Activated naive CD8-positive, alpha-beta T cell treated with anti-CD3 and anti-CD28 coated beads, Interleukin-2, amount 50 U/mL, for 16 hours (primary cell): ENCODE data around the gene EYA4.

Experiments used
- DNase-seq: peaks from one replicate; pipeline ENCODE4 v3.0.0-alpha.2; 2020; ENCODE audit warnings: low read depth, low spot score

Gene EYA4

DNA sequence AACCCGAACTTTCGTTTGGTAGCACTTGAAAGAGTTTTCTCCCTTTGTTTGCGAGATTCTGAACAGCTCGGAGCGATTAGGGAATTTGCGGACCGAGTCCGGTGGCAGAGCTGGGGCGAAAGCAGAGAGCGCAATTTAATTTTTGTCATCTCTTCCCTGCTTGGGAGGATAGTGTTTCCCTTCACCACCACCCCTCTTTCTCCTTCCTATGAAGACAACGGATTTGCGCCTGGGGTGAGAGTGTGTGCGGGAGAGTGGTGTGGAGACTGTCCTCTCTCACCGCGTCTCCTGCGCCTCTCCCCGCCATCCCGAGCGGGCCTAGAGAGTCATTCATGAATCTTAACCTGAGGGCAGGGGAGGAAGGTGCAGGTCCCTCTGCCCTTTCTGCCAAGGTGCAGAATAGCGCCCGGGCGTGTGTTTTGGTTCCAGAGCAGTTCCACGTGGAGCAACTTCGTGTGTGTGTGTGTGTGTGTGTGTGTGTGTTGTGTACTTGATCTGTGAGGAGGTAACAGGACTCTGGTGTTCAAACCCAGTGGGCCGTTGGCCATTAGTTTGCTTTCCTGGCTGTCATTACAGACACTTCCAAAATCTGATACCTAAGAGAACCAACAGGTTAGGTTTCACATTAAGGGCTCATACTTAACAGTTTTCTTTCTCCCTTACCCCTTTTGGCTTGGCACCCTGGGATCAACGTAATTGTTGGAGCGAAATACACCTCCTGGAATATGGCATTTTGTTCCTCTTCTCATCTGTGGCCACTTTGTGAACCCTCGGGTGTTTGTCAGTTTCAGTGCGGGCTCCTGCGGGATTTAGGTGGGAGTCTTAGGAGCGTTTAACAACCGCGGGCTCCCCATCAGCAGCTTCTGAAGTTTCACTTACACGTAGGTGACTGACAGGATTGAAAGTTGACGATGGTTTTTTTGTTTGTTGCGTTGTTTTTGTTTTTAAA lies 1.8 kb downstream of the EYA4 start:
- no peak for DNase-seq

DNA sequence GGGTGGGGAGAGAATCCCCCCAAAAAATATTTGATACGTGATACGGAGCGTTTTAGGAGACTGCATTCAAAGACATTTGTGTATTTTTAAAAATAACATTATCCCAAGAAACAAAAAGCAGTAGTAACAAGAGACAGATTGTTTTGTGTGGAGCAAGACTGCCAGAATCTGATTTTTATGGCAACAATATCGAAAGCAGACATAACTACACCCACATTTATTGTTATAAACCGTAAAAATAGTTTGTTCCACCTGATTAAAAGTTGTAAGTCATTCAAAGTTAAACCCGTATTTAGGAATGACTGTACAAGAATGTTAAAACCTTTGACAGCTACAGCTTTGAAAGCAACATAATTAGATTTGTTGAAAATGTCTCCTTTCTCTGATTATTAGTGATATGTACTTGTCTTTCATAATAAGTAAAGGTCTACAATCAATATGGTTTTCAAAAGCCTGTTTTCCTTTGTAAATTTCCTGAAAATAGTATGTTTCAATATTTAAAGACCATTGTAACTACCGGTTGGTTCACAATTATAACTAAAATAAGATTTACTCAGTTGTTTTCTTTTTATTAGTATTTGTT lies 2.7 kb downstream of the EYA4 start:
- no peak for DNase-seq

DNA sequence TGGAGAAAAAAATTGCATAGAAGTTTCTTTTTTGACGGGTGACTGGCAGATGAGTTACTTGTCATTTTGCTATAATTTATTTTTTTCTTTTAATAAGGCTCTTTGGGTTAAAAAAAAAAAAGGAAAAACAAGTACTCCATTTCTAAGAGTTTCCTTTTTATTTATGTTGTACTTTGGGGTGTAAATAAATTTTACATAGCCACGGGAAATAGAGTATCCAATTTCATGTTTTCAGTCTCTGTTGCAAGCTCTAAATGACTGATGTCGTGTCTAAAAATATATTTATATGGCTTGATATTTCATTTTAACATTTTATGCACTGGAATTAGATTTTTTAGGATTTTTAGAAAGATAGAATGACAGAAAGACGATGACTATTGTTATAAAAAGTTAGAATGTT lies 3.4 kb downstream of the EYA4 start:
- DNase-seq, result no peak

DNA sequence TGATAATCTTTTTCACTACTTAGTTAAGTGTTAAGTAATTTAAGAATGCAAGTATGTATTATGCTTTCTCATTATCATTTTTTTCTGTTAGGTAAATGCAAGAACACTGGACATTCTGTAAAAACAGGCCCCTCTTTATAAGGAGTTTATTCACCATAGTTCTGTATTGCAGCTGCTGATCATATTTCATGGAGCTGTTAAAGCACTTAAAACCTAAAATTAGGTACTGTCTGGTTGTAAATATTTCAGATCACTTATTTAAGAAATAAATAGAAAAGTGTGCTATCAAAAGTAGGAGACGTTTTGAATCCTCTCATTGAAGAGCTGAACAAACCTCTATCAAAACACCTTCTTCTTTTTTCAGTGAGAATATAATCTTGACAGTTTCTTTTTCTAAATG lies 3.9 kb downstream of the EYA4 start:
- no peak for DNase-seq

DNA sequence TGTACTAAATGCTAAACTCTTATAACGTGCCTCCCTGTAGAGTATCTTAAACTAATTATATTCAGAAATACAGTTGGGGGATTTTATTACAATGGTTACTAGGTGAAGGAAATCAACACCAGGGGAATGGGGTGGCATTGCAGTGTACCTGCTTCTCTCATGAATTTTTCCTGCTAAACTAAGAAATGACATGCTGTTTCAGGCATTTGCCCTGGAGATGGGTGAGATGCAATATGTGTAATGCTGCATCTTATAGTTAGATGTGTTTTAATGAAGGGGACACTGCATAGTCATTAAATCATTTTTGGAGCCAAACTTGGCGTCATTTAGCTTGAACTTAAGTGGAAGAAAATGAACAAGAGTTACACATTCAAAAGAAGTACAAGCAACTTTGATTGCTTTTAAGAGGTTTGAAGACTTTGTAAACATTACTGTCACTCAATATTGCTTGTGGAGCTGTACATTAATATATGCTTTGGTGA lies 4.3 kb downstream of the EYA4 start:
- no peak for DNase-seq

DNA sequence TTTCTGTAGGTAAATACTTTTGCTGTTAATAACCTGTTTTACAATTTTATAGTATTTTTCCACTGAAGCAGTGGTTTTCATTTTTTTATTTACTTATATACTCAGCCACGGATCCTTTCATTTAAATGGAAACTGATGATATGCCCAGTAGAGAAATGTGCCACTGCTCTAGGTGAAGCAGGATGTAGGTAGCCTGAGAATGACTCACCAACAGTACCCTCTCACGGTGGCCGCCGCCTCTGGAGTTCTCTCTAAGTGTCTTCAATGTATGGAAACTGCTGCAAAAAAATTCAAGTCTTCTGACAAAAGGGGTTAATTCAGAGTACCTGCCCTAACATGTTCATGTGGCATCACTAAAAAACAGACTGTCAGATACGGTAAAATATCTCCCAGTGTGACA lies 6.4 kb downstream of the EYA4 start:
- no peak for DNase-seq

DNA sequence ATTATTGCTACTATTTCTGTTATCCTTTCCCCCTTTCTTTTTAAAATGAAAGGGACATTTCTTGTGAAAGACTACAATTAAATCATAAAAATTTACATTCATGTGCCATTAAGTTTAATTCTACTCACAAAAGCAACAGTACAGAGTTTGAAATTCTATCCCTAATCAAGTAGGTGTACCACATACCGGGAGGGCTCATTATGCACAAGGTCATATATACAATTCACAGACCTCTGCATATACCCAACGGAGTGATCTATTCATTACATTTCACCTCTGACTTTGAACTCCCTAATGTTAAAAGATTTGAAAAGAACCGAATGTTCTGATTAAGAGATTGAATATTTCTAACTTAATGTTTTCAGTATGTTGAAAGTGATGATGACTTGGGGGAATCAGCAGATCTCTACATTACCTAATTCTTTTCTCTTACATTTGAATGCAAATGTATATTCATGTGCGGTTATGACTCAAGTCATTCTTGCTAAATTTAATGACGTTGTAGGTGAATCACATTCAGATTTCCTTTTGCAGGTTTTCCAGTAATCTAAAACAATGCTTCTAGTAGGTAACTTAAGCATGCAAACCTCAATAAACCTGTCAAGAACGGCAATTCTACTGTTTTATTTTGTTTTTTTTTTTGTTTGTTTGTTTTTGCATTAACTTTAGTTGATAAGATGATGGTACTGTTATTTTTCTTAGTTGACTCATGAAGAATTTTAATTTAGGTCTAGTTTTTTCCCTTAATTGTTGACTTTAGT lies 7.3 kb downstream of the EYA4 start:
- no peak for DNase-seq

DNA sequence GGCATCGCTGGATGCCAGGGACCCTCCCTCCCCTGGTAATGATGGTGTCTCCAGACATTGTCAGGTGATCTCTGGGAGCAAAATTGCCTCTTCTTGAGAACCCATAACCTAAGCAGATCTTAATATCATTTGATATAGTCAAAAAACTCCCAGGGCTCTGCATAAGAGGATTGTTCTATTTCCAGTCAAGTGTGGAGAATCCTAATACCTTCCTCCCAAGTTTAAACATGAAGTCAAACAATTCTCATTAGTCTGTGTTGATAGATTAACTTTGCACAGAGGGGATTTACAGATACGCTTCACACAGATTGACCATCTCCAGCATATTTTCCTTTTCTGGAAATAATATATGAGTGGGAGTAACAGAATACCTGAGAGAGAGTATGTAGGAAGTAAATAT lies 10.5 kb downstream of the EYA4 start:
- DNase-seq, result no peak

DNA sequence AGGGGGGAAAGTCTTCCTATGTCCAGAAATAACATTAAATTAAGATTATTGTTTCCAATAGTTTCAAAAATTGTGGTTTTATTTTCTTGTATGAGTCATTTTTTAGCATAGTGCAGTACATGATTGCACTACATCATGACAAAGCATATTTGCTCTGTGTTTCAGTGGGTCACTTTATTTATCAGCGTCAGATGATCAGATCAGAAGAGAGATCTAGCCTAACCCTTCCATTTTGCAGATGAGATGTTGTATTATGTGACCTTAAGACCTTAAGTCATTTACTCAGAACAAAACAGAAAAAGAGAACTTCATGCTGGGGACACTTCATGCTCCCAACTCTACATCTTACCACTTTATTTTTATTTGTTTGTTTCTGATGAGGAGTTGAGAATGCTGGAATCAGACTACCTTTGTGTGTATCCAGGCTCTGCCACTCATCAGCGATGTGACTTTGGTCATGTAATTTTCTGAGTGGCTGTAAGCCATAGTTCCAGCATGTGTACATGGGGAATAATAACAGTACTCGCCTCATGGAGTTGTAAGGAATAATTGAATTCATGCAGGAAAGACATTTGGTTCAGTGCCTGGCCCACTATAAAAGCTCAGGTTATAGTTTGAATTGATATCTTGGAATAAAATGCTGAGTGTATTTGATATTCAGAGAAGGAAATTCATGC lies 13.5 kb downstream of the EYA4 start:
- DNase-seq, result no peak

DNA sequence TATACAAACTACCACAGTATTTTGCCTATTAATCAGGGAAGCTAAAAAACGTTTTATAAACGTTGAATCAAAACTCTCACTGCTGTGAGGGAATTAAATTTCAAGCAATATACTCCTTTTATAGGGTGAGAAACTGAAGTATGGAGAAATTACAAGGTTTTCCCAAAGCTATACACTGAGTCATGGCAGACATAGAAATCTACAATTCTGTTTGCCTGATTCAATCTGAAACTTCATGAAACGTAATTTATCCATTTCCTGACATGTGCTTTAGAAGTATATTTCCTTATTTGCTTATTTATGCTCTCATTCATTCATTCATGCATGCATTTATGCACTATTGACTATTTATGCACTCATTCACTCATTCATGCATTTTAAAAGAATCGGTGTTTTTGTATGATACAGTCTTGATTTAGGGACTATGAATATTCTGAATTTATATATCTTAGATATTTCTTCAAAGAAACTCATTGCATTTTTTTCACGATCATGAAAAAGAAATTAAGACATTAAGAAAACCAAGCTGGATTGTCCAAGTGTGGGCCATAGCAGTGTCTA lies 16.5 kb downstream of the EYA4 start:
- no peak for DNase-seq

DNA sequence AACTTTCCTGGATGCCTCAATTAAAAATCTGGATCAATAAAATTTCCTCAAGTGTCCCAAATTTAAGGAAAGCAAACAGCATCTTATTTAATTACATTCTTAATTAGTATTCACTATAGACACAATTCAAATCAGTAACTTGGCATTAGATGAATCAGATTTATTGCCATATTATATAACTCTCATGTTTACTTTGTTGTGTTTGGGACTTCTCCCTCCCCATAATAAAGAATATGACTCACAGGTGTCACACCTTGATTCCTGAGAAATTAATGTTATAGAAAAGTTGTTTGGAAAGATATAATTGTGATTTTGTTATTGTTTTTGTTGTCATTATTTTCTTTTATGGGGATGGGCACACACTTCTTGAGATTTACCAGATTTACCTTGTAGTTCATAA lies 18.4 kb downstream of the EYA4 start:
- no peak for DNase-seq

DNA sequence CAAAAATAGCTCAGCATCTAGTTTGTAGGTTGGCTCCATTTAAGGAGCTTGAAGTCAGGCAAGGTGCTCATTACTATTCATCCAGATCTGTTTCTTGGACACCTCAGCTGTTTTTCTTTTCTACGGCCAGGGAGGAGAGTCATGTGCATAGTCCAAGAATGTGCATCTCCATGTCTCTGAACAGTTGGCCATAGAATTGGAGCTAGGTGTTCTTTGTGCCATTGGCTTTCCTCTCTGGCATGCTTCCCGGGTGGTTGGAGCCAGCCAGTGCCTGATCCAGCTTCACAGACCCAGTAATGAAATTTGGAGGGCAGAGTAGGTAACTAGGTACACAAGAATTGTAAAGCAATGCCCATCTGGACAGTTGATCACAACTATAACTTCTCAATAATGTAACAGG lies 21.6 kb downstream of the EYA4 start:
- DNase-seq, result no peak

DNA sequence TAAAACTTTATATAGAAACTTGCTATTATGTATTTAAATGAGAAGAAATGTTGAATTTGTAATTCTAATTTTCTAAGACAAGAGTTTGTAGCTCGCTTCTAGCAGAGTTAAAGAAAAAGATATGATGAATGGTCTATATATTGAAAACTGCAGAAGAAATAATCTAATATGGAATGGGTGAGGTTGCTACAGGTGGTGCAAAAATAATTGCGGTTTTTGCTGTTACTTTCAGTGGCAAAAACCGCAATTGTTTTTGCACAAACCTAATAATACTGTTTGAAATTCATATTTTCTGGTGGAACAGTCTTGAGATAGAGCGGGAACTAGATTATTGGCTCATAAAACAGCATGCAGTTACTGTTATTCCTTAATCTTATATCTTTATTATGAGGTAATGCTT lies 23.9 kb downstream of the EYA4 start:
- no peak for DNase-seq

DNA sequence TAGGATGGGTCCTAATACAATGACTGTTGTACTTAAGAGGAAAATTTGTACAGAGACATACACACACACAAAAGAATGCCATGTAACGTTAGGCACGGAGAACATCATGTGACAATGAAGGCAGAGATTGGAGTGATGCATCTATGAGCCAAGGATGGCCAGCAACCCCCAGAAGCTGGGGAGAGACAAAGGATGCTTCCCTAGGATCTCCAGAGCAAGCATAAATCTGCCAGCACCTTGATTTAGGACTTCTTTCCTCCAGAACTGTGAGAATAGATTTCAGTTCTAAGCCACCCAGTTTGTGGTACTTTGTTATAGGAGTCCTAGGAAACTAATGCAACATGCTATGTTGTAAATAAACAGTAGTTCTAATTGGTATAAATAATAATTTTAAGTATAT lies 25.0 kb downstream of the EYA4 start:
- no peak for DNase-seq

DNA sequence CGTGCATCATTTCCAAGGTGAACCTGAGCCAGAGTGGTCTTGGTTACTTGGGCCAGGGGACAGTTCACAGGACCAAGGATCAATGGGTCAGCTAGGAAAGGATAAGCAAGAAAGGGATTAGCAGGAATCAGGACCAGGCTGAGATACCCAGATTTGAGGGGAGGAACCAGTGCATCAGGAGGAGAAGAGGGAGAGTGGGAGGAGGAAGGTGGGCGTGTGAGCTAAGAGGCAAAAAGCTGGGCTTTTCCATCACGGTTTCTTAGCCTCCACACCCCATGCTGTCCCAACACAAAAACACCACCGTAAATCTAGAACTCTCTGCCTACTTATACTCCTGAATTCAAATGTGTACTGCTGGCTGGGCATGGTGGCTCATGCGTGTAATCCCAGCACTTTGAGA lies 27.5 kb downstream of the EYA4 start:
- DNase-seq, result no peak

DNA sequence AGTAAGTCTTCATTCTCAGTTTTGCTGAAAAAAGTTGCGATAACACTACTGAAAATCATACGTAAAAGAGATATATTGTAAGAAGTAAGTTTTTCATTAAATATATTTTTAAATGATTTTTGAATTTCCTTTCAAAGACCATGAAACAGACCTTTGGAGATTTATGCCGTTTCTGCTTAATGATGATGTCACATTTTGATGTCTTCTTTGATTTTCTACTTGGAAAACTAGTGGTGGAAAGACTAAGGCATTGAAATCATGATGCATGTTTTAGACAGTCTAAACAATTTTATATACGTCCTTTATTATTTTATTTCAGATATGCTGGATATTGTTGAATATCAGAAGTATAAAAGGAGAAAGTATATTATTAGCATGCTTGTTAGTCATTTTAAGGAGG lies 33.7 kb downstream of the EYA4 start:
- DNase-seq, result no peak

DNA sequence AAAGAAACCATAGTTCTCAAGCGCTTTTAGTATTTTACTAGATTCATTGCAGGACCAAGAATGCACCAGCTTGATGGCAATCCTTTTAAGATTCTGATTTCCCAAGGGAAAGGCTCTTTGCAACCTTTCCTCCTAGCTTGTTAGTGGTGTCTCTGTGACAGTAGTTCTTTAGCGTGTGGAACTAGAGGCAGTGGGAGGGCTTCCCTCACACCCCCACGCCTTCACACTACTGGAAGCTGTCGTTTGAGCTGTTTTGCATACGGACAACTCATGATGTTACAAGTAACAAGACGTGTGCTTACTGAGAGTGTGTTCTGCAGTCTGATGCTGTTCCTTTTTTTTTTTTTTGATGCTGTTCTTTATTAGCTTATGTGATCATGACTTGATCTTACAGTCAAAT lies 34.1 kb downstream of the EYA4 start:
- DNase-seq, result no peak

DNA sequence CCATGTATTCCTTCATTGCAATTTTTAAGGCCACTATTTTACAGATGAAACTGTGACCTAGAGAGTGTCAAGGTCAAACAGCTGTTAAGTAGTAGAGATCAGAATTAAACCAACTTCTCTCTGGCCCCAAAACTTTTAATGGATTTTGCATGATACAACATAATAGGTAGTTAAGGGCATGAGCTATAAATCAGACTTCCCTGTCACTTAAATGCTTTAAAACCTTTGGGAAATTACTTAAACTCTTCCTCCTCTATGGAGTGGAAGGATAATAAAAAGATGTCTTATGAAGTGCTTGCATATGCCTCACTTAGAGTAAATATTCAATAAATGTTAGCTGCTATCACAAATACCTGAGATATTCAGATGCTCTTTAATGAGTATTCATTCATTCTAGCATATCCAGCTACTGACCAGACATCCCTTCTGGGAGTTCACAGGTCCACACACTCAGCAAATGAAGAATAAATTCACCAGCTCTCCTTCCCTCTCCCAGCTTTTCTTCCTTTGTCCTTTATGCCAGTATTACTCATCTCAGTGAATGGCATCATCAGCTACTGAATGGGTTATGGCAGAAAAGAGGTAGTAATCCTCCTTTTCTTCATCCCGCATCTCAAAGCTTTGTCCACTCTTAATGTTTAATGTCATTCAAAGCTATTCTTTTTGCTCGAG lies 36.2 kb downstream of the EYA4 start:
- no peak for DNase-seq

DNA sequence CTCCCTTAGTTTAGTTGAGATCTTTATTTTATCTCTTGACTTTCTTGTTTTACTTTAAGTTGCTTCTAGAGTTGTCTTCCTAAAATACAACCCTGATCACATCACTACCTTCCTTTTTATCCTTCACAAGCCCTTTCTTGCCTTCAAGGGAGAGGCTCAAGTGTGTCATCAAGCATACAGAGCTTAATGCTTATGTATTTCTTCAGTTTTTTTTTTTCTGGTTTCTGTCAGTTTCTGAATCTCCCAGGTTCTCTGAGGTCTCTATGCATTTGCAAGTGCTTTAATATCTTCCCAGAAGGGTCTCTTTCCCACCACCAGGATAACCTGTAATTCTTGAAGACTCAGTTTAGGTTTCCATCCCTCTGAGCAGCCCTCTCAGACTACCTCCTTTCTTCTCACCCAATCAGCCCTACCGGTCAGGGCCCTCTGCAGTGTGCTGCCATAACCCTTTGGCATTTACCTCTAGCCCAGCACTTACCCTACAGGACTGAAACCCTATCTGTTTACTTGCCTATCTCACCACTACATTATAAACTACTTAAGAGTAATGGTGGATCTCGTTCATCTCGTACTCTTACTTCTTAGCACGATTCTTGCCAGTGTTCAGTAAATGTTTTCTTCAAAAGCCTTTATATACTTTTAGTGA lies 36.9 kb downstream of the EYA4 start:
- DNase-seq, result no peak

DNA sequence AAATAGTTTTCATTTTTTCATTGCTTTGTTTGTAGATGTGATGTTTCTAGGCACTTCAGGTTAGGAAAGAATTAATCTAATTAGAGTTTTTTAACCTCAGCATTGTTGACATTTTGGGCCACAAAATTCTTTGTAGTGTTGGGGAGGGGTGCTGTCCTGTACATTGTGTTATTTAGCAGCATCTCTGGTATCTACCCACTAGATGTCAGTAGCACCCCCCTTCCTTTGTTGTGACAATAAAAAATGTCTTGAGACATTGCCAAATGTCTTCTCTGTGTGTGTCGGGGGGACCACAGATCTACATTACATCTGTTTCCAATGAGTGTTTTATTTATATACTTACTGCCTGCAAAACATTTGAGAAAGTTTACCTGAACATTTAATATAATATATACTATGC lies 45.6 kb downstream of the EYA4 start:
- DNase-seq, result no peak

DNA sequence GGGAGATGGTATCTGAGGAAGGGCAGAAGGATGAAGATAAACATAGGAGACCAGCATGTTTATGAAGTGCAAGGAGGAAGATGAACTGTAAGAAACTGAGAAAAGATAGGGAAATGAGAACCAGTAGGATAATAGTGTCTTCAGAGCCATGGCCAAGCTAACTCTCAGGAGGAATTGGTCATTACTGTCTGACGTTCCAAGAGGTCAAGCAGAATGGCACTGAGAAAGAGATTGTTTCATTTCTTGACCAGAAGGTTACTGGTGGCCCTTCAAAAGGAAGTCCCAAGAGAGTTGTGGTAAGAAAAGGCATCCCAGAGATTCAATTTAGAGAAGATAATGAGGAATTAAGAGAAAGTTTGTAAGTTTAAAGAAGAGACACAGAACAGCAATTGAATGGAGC lies 47.5 kb downstream of the EYA4 start:
- no peak for DNase-seq
